BLaER1 (cell line): ENCODE results near the gene LRRC55.

Experiments
- H3K27ac ChIP-seq: shearing (Covaris generic); formaldehyde crosslinking; 2 replicates; pipeline ENCODE4 v1.8.1; 2022
- H3K27me3 ChIP-seq: shearing (Covaris generic); formaldehyde crosslinking; 2 replicates; pipeline ENCODE4 v1.8.1; 2022
- H3K36me3 ChIP-seq: shearing (Covaris generic); formaldehyde crosslinking; 2 replicates; pipeline ENCODE4 v1.8.1; 2022
- H3K4me1 ChIP-seq: shearing (Covaris generic); formaldehyde crosslinking; 2 replicates; pipeline ENCODE4 v1.8.1; 2022
- H3K4me2 ChIP-seq: shearing (Covaris generic); formaldehyde crosslinking; 2 replicates; pipeline ENCODE4 v1.8.1; 2022
- H3K4me3 ChIP-seq: shearing (Covaris generic); formaldehyde crosslinking; 2 replicates; pipeline ENCODE4 v1.8.1; 2022
- H3K9ac ChIP-seq: shearing (Covaris generic); formaldehyde crosslinking; 2 replicates; pipeline ENCODE4 v1.8.1; 2022
- H3K9me3 ChIP-seq: shearing (Covaris generic); formaldehyde crosslinking; 2 replicates; pipeline ENCODE4 v1.8.1; 2022
- H4K20me1 ChIP-seq: shearing (Covaris generic); formaldehyde crosslinking; 2 replicates; pipeline ENCODE4 v1.8.1; 2022
- Cebpa-rat ChIP-seq: shearing (Covaris generic); IDR thresholded peaks from 2 replicates; pipeline ENCODE4 v1.8.1; 2022

Gene LRRC55

DNA sequence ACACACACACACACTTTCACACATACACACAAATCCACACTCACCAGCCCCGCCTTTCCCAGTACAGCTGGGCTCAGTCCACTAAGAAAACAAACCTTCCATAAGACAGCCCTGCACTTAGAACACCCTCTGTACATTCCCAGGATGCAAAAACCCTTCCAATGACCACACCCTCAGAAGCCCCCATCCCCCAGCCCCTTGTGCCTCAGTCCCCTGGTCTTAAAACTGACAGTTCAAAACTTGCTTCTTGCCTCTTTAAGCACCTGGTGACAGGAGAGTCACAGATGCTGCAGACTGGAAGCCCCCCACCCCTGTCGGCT, 32.3 kb downstream of the LRRC55 start:
- Histone ChIP-seq H3K9me3 (no peaks in the 10 kb centered on the region), H3K27ac (no peak overlapping the region), H3K9ac (no peak overlapping the region), H3K4me2 (peak overlapping the region; percentile 62), H4K20me1 (no peaks in the 10 kb centered on the region), H3K4me3 (no peak overlapping the region), H3K4me1 (peaks cover 15% of the 10 kb centered on the region), H3K36me3 (no peaks in the 10 kb centered on the region), H3K27me3 (no peaks in the 10 kb centered on the region)
- TF ChIP-seq Cebpa-rat, result no peak

DNA sequence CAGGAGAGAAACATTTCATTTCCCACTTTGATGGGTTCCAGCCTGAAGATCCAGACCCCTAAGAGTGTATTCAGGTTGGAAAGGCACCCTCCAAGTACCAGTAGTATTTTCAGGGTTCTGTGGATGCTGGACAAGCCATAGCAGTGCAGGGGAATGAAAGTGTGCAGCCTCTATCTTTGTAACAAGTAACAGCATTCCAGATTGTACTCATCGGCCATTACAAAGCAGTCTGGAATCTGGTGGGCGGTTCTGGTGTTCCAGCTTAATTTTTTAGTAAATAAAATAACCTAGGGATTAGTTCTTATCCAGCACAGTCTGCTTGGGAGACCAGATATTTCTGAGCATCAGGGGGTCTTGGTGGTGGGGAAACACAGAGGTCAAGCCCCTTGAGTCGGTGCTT, 32.7 kb downstream of the LRRC55 start:
- Histone ChIP-seq H3K27me3 (no peaks in the 10 kb centered on the region), H3K36me3 (no peaks in the 10 kb centered on the region), H3K4me3 (no peak overlapping the region), H3K4me2 (no peak overlapping the region), H3K27ac (no peak overlapping the region), H3K9me3 (no peaks in the 10 kb centered on the region), H3K4me1 (peaks cover 15% of the 10 kb centered on the region), H4K20me1 (no peaks in the 10 kb centered on the region), H3K9ac (no peak overlapping the region)
- TF ChIP-seq Cebpa-rat, result no peak

DNA sequence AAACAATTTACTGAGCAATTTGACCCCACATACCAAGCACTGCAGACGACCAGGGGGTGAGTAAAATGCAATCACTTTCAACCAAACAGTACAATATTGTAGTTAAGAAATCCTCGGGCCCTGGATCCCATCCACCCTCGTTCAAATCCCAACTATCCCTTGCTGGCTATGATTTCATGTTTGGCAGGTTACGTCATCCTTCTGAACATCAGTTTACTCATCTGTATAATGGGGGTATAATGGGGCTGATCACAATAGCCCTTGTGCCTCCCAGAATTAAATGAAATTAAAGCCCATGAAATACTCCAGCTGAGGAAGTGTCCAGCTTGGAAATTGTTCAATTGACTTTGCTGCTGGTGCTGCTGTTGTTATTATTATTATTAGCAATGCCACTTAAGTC, 34.7 kb downstream of the LRRC55 start:
- H3K4me2 ChIP-seq, result no peak overlapping the region

DNA sequence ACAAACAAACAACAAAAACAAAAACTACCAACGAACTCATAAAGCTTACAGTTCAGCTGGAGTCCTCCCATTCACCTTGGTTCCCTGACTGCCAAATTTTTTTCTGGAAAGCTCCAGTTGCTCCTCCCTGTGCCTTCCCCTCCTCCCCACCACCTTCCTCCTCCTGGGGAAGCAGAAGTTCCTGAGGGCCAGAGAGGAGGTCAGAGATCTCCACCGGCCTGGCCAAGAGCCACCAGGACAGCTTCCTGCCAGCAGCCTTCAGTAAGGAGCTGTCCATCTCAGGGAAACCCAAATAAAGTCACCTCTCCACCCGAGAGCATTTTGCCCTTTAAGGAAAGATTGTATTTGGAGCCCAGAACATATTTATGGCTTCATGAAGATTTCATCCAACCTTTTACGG, 35.3 kb downstream of the LRRC55 start:
- Histone ChIP-seq H3K9me3 (no peaks in the 10 kb centered on the region), H3K36me3 (no peaks in the 10 kb centered on the region), H3K4me1 (peaks cover 20% of the 10 kb centered on the region), H3K27ac (no peak overlapping the region), H3K9ac (no peak overlapping the region), H3K4me3 (no peak overlapping the region), H3K27me3 (no peaks in the 10 kb centered on the region), H3K4me2 (no peak overlapping the region), H4K20me1 (no peaks in the 10 kb centered on the region)
- no peak for TF ChIP-seq Cebpa-rat

More for the DNA sequence above, 34.7 kb downstream of the LRRC55 start:
- Histone ChIP-seq H3K27ac (no peak overlapping the region), H4K20me1 (no peaks in the 10 kb centered on the region), H3K27me3 (no peaks in the 10 kb centered on the region), H3K4me3 (no peak overlapping the region), H3K36me3 (no peaks in the 10 kb centered on the region), H3K9me3 (no peaks in the 10 kb centered on the region), H3K4me1 (peaks cover 15% of the 10 kb centered on the region), H3K9ac (no peak overlapping the region)
- TF ChIP-seq Cebpa-rat, result no peak

DNA sequence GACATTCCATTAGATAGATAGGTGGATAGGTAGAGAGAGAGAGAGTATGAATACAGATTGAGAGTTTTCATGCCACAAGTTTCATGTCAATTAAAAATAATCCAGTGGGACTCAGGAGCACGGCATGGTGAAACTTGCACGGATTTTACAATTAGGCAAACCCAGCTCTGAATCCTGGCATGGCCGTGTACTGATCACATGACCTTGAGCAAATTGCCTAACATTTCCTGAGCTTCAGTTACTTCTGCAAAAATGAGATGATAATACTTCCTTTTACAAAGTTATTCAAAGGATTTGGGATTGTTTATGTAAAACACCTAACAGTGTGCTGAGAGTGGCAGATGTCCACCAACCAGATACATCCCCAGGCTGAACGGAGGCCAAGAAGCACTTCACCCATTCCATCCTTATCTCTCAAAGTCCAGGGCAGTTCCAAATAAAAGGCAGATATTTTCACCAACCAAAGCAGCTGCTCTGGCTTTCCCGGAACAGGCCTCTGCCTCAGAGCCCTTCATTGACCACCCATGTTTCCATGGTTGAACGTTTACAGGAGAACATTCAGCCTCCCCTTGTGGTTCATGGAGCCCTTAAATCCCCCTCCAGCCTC, 37.4 kb downstream of the LRRC55 start:
- Histone ChIP-seq H3K27ac (no peak overlapping the region), H4K20me1 (no peaks in the 10 kb centered on the region), H3K9ac (no peak overlapping the region), H3K27me3 (no peaks in the 10 kb centered on the region), H3K4me1 (peaks cover 14% of the 10 kb centered on the region), H3K4me2 (no peak overlapping the region), H3K36me3 (no peaks in the 10 kb centered on the region), H3K9me3 (no peaks in the 10 kb centered on the region), H3K4me3 (no peak overlapping the region)
- no peak for TF ChIP-seq Cebpa-rat

DNA sequence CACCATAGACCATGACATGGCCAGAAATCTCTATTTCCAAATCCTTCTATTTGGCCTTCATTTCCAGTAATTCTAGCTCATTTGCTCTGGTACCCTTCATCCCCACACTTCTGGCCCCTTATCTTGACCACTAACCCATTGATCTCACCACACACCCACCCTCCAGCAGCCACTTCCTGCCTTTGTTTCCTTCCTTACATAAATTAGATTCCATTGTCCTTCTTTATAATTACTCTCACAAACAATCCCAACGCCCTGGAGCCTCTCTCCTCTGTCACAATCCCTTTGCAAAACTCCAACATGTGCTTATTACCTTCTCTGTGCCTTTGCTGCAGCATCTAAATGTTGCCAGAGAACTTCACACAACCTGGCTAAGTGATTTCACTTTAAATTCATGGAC, 40.5 kb downstream of the LRRC55 start:
- Histone ChIP-seq H3K9me3 (no peaks in the 10 kb centered on the region), H3K36me3 (no peaks in the 10 kb centered on the region), H3K4me2 (peak overlapping the region; percentile 71), H3K4me3 (no peak overlapping the region), H4K20me1 (no peaks in the 10 kb centered on the region), H3K9ac (no peak overlapping the region), H3K27ac (no peak overlapping the region), H3K27me3 (no peaks in the 10 kb centered on the region), H3K4me1 (peaks cover 13% of the 10 kb centered on the region)
- no peak for TF ChIP-seq Cebpa-rat

DNA sequence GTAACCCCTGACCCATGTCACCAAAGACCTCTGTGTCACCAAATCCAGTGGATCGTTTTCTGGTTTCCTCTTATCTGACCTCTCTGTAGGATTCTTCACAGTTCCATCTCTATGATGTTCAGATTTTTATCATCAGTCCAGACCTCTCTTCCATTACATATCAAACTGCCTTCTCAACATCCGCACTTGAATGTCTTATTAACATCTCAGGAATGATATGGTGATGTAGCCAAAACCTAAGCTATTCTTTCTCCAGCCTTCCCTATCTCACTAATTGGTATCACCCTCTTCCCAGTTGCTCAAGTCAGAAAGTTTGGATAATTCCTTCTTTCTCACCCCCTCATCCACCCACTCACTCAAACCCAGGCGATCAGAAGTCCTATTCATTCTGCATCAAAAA, 41.8 kb downstream of the LRRC55 start:
- no peak overlapping the region for H3K4me2 ChIP-seq
- no peak overlapping the region for H3K9ac ChIP-seq
- no peak overlapping the region for H3K27ac ChIP-seq
- no peaks in the 10 kb centered on the region for H3K9me3 ChIP-seq
- no peaks in the 10 kb centered on the region for H3K36me3 ChIP-seq
- no peak overlapping the region for H3K4me3 ChIP-seq
- TF ChIP-seq Cebpa-rat, result no peak
- no peaks in the 10 kb centered on the region for H4K20me1 ChIP-seq
- no peaks in the 10 kb centered on the region for H3K27me3 ChIP-seq
- peaks cover 13% of the 10 kb centered on the region for H3K4me1 ChIP-seq

DNA sequence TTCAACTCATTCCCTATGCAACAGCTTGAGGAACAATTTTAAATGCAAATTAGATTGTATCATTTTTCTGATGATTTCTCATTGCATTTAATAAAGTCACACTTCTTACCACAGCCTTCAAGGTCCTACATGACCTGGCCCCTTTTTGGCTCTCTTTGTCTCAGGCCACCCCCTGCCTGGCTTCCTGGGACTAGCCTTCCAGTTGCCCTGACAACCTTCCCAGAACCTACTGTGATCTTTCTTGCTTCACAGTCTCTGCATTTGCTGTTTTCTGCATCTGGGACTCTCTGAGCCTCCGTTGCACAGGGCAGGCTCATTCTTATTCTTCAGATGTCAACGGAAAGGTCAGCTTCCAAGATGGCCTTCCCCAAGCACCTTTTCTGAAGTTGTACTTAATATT, 42.4 kb downstream of the LRRC55 start:
- Histone ChIP-seq H4K20me1 (no peaks in the 10 kb centered on the region), H3K9ac (no peak overlapping the region), H3K4me1 (peaks cover 13% of the 10 kb centered on the region), H3K36me3 (no peaks in the 10 kb centered on the region), H3K27me3 (no peaks in the 10 kb centered on the region), H3K4me2 (no peak overlapping the region), H3K9me3 (no peaks in the 10 kb centered on the region), H3K4me3 (no peak overlapping the region), H3K27ac (no peak overlapping the region)
- TF ChIP-seq Cebpa-rat, result no peak

DNA sequence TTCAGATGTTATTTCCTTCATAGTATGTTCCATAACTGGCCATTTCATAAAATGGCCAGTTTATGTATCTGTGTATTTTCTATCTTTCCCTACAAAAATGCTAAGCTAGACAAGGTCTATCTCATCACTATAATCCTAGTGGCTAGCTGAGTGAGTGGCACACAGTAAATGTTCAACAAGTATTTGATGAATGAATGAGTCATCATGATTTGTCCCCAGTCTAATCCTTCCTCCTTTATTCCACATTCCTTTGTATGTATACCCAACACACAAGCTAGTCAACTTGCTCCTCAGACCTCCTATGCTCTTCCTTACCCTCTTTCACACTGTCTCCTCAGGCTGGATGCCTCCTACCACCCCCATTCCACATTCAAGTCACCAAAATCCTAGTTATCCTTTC, 42.8 kb downstream of the LRRC55 start:
- Histone ChIP-seq H3K9me3 (no peaks in the 10 kb centered on the region), H4K20me1 (no peaks in the 10 kb centered on the region), H3K27ac (no peak overlapping the region), H3K4me1 (peaks cover 13% of the 10 kb centered on the region), H3K4me3 (no peak overlapping the region), H3K9ac (no peak overlapping the region), H3K4me2 (no peak overlapping the region), H3K27me3 (no peaks in the 10 kb centered on the region), H3K36me3 (no peaks in the 10 kb centered on the region)
- no peak for TF ChIP-seq Cebpa-rat

DNA sequence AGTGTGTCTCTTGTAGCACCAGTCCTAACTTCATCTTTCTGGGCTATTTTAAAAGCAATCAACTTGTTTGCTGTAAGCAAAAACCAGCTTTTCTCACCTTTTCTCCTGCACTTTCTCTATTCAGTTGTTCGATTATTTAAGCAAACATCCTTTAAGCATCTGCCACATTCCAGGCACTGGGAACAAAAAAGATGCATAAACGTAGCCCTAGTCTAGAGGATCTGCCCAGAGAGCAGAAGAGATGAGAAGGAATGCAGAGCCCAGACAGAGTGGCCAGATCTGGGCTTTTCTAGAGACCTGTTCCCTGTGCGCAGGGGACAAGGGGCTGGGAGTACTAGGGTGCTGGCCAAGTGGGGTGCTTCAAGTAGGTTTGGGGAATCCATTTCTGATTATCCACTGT, 46.8 kb downstream of the LRRC55 start:
- no peaks in the 10 kb centered on the region for H3K9me3 ChIP-seq
- no peak overlapping the region for H3K27ac ChIP-seq
- H3K4me3 ChIP-seq, result no peak overlapping the region
- TF ChIP-seq Cebpa-rat, result no peak
- H4K20me1 ChIP-seq, result no peaks in the 10 kb centered on the region
- no peak overlapping the region for H3K4me2 ChIP-seq
- H3K4me1 ChIP-seq, result peaks cover 10% of the 10 kb centered on the region
- H3K27me3 ChIP-seq, result no peaks in the 10 kb centered on the region
- no peaks in the 10 kb centered on the region for H3K36me3 ChIP-seq
- H3K9ac ChIP-seq, result no peak overlapping the region

DNA sequence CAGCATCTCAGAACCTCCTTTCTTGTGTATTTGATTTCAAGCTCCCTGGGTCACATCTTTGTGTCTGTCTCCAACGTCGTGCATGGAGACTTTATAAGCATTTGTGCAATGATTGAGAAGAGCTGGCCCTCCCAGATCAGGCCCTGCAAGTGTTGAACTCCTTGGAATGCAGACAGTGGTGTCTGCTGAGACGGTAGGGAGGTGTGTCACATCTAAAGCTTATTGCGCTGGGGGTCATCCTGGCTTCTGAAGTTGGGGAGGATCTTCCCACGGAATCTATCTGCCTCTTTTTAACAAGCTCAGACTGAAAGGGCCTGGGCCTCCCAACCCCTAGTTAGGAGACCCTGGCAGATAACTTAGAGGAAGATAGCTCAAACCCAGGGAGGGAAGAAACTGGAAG, 48.6 kb downstream of the LRRC55 start:
- Histone ChIP-seq H3K27me3 (no peaks in the 10 kb centered on the region), H3K4me2 (no peak overlapping the region), H4K20me1 (no peaks in the 10 kb centered on the region), H3K27ac (no peak overlapping the region), H3K4me1 (peaks cover 10% of the 10 kb centered on the region), H3K9ac (no peak overlapping the region), H3K4me3 (no peak overlapping the region), H3K9me3 (no peaks in the 10 kb centered on the region), H3K36me3 (no peaks in the 10 kb centered on the region)
- no peak for TF ChIP-seq Cebpa-rat
